Choroid plexus epithelial cell (primary cell): ENCODE data around the gene MX1.
A peak's percentile ranks its signal among the peaks of the same experiment; 100 is the strongest.

Source experiments
- DNase-seq: peaks from one replicate; pipeline ENCODE4 v3.0.0-alpha.2; 2010; ENCODE audit warnings: low read depth
- H3K4me3 ChIP-seq: 2 replicates; pipeline ENCODE4 v1.5.1; 2011; ENCODE audit warnings: low read depth, mild to moderate bottlenecking, control low read depth, low read length, moderate library complexity
- TF ChIP-seq, protein P1 (sequence below): conservative IDR thresholded peaks from 2 replicates; pipeline ENCODE4 v1.5.1; 2011; ENCODE audit warnings: low read depth, mild to moderate bottlenecking, control low read depth, inconsistent platforms, low read length, moderate library complexity

Gene MX1, protein sequence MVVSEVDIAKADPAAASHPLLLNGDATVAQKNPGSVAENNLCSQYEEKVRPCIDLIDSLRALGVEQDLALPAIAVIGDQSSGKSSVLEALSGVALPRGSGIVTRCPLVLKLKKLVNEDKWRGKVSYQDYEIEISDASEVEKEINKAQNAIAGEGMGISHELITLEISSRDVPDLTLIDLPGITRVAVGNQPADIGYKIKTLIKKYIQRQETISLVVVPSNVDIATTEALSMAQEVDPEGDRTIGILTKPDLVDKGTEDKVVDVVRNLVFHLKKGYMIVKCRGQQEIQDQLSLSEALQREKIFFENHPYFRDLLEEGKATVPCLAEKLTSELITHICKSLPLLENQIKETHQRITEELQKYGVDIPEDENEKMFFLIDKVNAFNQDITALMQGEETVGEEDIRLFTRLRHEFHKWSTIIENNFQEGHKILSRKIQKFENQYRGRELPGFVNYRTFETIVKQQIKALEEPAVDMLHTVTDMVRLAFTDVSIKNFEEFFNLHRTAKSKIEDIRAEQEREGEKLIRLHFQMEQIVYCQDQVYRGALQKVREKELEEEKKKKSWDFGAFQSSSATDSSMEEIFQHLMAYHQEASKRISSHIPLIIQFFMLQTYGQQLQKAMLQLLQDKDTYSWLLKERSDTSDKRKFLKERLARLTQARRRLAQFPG

DNA sequence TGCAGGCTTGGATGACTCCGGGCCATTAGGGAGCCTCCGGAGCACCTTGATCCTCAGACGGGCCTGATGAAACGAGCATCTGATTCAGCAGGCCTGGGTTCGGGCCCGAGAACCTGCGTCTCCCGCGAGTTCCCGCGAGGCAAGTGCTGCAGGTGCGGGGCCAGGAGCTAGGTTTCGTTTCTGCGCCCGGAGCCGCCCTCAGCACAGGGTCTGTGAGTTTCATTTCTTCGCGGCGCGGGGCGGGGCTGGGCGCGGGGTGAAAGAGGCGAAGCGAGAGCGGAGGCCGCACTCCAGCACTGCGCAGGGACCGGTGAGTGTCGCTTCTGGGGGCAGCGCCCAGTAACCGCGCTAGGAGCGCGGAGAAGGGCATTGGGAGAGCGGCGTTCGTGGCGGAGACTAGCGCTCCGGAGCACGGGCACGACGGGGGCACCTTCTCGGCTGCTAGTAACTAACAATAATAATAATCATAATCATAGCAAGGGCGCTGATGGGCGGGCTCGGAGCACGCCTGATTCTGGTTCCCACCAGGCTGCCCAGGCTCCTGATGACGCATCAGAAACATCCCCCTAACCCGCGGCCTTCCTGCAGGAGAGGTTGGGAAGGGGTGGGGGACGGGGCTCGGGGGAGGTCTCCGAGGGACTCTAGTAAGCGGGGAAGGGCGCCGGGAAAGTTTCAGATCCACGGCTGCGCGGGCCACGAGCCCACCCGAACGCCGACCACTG lies at the start of gene MX1:
Gene MX1 (plus strand): TSS at position 286 of the 722 bp plus-strand sequence. CDS start 5,832 bp downstream, outside the sequence.
- TF ChIP-seq, protein P1, sequence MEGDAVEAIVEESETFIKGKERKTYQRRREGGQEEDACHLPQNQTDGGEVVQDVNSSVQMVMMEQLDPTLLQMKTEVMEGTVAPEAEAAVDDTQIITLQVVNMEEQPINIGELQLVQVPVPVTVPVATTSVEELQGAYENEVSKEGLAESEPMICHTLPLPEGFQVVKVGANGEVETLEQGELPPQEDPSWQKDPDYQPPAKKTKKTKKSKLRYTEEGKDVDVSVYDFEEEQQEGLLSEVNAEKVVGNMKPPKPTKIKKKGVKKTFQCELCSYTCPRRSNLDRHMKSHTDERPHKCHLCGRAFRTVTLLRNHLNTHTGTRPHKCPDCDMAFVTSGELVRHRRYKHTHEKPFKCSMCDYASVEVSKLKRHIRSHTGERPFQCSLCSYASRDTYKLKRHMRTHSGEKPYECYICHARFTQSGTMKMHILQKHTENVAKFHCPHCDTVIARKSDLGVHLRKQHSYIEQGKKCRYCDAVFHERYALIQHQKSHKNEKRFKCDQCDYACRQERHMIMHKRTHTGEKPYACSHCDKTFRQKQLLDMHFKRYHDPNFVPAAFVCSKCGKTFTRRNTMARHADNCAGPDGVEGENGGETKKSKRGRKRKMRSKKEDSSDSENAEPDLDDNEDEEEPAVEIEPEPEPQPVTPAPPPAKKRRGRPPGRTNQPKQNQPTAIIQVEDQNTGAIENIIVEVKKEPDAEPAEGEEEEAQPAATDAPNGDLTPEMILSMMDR = no peak
- H3K4me3 ChIP-seq = peak within 1 kb of the TSS; percentile 62
- peak; percentile 39 for DNase-seq

DNA sequence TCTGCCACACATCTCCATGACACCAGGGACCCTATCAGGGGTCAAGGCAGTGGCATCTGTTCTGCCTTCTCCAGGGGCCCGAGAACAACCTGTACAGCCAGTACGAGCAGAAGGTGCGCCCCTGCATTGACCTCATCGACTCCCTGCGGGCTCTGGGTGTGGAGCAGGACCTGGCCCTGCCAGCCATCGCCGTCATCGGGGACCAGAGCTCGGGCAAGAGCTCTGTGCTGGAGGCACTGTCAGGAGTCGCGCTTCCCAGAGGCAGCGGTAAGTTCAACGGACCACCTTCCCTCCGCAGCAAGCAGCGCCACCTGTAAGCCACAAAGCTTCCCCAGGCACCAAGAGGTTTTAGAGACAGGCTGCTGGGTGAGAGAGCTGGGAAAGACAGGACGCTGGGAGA lies 48.3 kb upstream of the MX1 start:
- TF ChIP-seq, protein P1 = no peak
- DNase-seq = no peak
- no peak overlapping the region for H3K4me3 ChIP-seq

DNA sequence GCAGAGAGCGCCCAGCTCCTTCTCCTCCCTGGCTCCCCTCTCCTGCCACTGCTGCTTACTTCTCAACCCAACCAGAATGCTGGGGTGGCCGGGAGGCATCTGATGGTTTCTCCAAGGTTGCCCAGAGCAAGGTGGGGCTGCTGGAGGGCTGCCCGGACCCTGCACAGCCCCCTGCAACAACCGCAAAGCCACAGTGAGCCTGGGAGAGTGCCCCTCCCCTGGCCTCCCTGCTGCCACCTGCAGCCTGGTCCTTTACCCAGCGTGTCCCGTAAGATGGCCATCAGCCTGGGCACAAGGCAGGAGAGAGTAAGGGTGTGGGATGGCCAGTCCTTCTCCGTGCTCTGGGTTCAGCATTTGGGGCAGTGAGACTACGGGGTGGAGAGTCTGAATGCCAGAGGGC lies 47.2 kb upstream of the MX1 start:
- TF ChIP-seq, protein P1 = no peak
- no peak overlapping the region for H3K4me3 ChIP-seq
- no peak for DNase-seq

- H3K4me3 ChIP-seq = no peak overlapping the region
- no peak for DNase-seq
- TF ChIP-seq, protein P1 = no peak
Observed at GRCh38 chr21:41379901-41380300, 46.1 kb upstream of the MX1 start.

DNA sequence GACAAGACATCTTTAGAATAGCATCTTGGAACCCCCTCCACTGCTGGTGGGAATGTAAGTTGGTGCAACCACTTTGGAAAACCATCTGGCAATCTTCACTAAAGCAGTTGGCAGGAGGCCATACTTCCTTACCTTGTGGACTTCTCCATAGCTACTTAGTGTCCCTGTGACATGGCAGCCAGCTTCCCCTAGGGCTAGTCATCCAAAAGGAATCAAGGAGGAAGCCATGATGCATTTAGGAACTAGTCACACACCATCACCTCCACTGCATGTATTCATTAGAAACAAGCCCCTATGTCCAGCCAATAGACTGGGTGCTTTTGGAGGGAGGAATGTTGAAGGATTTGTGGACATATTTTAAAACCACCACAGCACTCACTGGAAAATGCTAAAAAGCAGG lies 44.3 kb upstream of the MX1 start:
- TF ChIP-seq, protein P1 = no peak
- no peak overlapping the region for H3K4me3 ChIP-seq
- DNase-seq = no peak

- H3K4me3 ChIP-seq = no peak overlapping the region
- DNase-seq = no peak
- TF ChIP-seq, protein P1 = no peak
Observed at GRCh38 chr21:41387042-41387819, 38.8 kb upstream of the MX1 start.
